ENCODE data around the gene OLFM1. TPM values are rescaled to one million over a fixed set of nuclear protein-coding genes. Genes with fewer than 3 reads are reported as not detected.

OLFM1 gene
- total and polyA plus RNA-seq, 4 donors, result 7.6 to 24.8 (median 15.8) TPM

DNA sequence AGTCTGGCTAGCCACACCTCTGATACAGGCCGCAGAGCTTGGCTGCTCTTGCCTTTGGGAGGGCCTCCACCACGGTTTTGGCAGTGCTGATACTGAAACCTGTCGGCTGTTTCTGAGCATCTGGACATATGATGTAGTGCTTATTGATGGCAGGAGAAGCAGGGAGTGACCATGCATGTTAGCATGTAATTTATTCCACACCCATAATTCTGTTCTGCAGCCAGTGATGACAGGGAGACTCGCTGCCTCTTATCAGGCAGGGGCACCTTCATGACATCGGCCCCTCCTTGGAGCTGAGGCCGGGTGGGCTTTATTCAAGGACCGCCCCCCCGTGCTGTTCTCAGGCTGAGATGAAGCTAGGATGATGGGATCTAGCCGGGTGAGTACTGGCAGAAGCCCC is 49.0 kb downstream of the OLFM1 start:
- Histone ChIP-seq H3K9me3 (ENCODE audit: control insufficient read depth in 4 of 4, insufficient read depth in 3 of 4, low read length in 3 of 4) (peaks cover 0 to 13% (median 2%) of the 10 kb centered on the region in 4 donors), H3K9ac (ENCODE audit: insufficient read depth in 1 of 2, low read length in 2 of 2) (no peak overlapping the region), H3K4me3 (no peak overlapping the region), H3K27me3 (ENCODE audit: control insufficient read depth in 3 of 3, insufficient read depth in 3 of 3, low read length in 2 of 3) (peaks cover 0 to 26% (median 10%) of the 10 kb centered on the region in 3 donors), H3K36me3 (ENCODE audit: control insufficient read depth in 4 of 4, insufficient read depth in 4 of 4, low read length in 4 of 4) (no peaks in the 10 kb centered on the region), H3K27ac (ENCODE audit: low read depth in 1 of 2, low read length in 1 of 2) (no peak overlapping the region), H3K4me1 (ENCODE audit: control insufficient read depth in 5 of 5, insufficient read depth in 5 of 5, low read length in 5 of 5) (peaks cover 0 to 9% (median 0%) of the 10 kb centered on the region in 5 donors)
- DNase-seq (no peak), ATAC-seq (ENCODE audit: insufficient read depth, low FRiP score) (no peak)
- 55 to 63% methylated on average over 8 to 9 of the region's 9 CpGs for WGBS, 2 donors
- TF ChIP-seq, protein P1, sequence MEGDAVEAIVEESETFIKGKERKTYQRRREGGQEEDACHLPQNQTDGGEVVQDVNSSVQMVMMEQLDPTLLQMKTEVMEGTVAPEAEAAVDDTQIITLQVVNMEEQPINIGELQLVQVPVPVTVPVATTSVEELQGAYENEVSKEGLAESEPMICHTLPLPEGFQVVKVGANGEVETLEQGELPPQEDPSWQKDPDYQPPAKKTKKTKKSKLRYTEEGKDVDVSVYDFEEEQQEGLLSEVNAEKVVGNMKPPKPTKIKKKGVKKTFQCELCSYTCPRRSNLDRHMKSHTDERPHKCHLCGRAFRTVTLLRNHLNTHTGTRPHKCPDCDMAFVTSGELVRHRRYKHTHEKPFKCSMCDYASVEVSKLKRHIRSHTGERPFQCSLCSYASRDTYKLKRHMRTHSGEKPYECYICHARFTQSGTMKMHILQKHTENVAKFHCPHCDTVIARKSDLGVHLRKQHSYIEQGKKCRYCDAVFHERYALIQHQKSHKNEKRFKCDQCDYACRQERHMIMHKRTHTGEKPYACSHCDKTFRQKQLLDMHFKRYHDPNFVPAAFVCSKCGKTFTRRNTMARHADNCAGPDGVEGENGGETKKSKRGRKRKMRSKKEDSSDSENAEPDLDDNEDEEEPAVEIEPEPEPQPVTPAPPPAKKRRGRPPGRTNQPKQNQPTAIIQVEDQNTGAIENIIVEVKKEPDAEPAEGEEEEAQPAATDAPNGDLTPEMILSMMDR (IDR thresholded peaks at IDR 0.05; ENCODE audit: control extremely low read depth, extremely low read depth), result no peak

DNA sequence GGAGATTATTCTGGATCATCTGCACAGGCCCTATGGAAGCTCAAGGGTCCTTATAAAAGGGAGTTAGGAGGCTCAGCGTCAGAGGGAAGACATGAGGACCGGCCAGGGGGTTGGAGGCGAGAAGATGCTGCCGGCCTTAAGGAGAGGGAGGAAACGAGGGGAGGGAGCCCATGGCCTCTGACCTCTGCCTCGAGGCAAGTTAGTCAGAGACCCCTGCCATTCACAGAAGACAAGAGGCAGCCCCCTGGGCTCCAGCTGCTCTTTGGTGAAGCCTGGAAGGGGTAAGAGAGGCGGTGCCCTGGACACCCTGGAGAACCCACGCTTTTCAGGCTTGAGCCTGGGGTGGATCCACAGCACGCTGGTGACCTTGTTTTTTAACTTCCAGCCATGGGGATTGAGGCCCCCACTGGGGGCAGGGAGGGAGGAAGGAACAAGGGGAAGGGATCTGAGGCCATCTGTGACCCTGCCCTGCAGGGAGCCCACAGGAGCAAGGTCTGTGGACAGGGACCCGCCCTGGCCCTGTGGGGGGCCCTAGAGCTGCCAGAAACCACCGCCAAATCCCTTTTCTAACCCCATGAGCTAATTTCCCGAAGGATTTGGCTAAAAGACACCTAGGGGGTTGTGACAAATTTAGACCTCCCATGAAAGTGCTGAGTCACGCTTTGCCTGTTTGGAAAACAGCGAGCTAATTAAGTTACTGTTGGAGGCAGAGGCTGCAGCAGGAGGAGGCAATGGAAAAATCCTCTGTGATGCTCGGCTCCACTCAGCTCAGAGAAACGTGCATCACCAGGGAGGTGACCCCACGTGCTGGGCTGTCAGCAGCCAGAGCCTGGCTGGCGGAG is 49.7 kb downstream of the OLFM1 start:
- ATAC-seq (ENCODE audit: insufficient read depth, low FRiP score) (no peak), DNase-seq (peak in 2 of 3 donors; percentile 40 to 42)
- Histone ChIP-seq H3K9ac (ENCODE audit: insufficient read depth in 1 of 2, low read length in 2 of 2) (no peak overlapping the region), H3K27ac (ENCODE audit: low read depth in 1 of 2, low read length in 1 of 2) (no peak overlapping the region), H3K27me3 (ENCODE audit: control insufficient read depth in 3 of 3, insufficient read depth in 3 of 3, low read length in 2 of 3) (peaks cover 0 to 26% (median 13%) of the 10 kb centered on the region in 3 donors), H3K4me3 (no peak overlapping the region), H3K36me3 (ENCODE audit: control insufficient read depth in 4 of 4, insufficient read depth in 4 of 4, low read length in 4 of 4) (no peaks in the 10 kb centered on the region), H3K9me3 (ENCODE audit: control insufficient read depth in 4 of 4, insufficient read depth in 3 of 4, low read length in 3 of 4) (peaks cover 0 to 13% (median 2%) of the 10 kb centered on the region in 4 donors), H3K4me1 (ENCODE audit: control insufficient read depth in 5 of 5, insufficient read depth in 5 of 5, low read length in 5 of 5) (peaks cover 0 to 9% (median 0%) of the 10 kb centered on the region in 5 donors)
- 26 to 29% methylated on average over 18 of the region's 18 CpGs for WGBS, 2 donors
- TF ChIP-seq, protein P1 (IDR thresholded peaks at IDR 0.05; ENCODE audit: control extremely low read depth, extremely low read depth), result no peak

DNA sequence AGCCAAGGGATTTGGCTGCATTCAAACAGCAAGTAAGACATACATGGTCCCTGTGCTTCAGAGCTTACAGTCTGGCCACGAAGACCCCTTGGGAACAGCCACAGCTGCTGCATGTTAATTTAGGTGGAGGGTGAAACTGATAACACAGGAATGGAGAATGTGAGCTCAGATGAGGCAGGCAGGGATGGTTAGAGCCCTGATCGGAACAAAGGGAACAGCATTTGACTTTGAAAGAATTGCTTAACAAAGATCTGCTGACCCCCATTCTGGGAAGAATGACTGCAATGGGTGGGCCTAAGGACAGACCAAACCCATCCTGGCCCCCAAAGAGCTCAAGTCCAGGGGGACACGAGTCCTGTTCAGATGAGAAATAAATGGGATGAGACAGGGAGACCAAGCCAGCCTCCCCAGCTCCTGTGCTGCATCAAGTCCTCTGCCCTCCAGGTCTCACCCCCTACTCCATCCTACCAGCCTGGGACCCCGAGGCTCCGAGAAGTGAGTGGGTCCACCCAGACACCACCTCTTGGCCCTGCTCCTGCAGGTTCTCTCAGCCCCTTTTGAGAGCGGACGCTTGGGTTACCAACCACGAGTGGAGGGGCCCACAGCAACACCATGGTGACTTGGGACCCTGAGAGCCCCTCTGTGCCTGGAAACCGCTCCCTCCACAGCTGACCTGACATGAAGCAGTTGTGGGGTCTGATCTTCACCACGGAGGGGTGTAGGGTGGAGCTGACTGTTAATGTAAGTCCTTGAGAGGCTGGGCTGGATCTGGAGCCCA is 50.8 kb downstream of the OLFM1 start:
- ATAC-seq (ENCODE audit: insufficient read depth, low FRiP score), result no peak
- TF ChIP-seq, protein P1 (IDR thresholded peaks at IDR 0.05; ENCODE audit: control extremely low read depth, extremely low read depth), result no peak
- Histone ChIP-seq H3K4me3 (no peak overlapping the region), H3K36me3 (ENCODE audit: control insufficient read depth in 4 of 4, insufficient read depth in 4 of 4, low read length in 4 of 4) (no peaks in the 10 kb centered on the region), H3K27ac (ENCODE audit: low read depth in 1 of 2, low read length in 1 of 2) (no peak overlapping the region), H3K27me3 (ENCODE audit: control insufficient read depth in 3 of 3, insufficient read depth in 3 of 3, low read length in 2 of 3) (peaks cover 0 to 21% (median 8%) of the 10 kb centered on the region in 3 donors), H3K4me1 (ENCODE audit: control insufficient read depth in 5 of 5, insufficient read depth in 5 of 5, low read length in 5 of 5) (peaks cover 0 to 9% (median 0%) of the 10 kb centered on the region in 5 donors), H3K9me3 (ENCODE audit: control insufficient read depth in 4 of 4, insufficient read depth in 3 of 4, low read length in 3 of 4) (peaks cover 0 to 13% (median 2%) of the 10 kb centered on the region in 4 donors), H3K9ac (ENCODE audit: insufficient read depth in 1 of 2, low read length in 2 of 2) (no peak overlapping the region)
- DNase-seq, result no peak
- WGBS, 2 donors, result 85 to 88% methylated on average over 10 of the region's 10 CpGs
